ENCODE measurements around the gene TUT4.

GRCh38 chr1:52588027-52588426 is 35.1 kb upstream of the TUT4 start:
- TF ChIP-seq, protein P1, sequence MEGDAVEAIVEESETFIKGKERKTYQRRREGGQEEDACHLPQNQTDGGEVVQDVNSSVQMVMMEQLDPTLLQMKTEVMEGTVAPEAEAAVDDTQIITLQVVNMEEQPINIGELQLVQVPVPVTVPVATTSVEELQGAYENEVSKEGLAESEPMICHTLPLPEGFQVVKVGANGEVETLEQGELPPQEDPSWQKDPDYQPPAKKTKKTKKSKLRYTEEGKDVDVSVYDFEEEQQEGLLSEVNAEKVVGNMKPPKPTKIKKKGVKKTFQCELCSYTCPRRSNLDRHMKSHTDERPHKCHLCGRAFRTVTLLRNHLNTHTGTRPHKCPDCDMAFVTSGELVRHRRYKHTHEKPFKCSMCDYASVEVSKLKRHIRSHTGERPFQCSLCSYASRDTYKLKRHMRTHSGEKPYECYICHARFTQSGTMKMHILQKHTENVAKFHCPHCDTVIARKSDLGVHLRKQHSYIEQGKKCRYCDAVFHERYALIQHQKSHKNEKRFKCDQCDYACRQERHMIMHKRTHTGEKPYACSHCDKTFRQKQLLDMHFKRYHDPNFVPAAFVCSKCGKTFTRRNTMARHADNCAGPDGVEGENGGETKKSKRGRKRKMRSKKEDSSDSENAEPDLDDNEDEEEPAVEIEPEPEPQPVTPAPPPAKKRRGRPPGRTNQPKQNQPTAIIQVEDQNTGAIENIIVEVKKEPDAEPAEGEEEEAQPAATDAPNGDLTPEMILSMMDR (IDR thresholded peaks at IDR 0.05; ENCODE audit: insufficient read depth, low read length, poor library complexity, severe bottlenecking), result no peak
- TF ChIP-seq EZH2phosphoT487 (conservative IDR thresholded peaks at IDR 0.05; ENCODE audit: low read length), result no peak

All from SU-DHL-6 (cell line).